GM21390 (cell line): ENCODE data around the gene SLC25A21.
"Not testable (repeated sequence)": the region's sequence is repeated elsewhere in the genome, so short reads cannot be mapped to it uniquely, and the experiment has no call there.

Source experiments
- ATAC-seq: cut with Tn5 transposase; IDR thresholded peaks from one replicate; pipeline ENCODE4 v1.9.1; 2021; ENCODE audit not compliant: unreplicated experiment

The SLC25A21 gene

GRCh38 chr14:37172024-37172869 is at the start of gene SLC25A21:
Gene SLC25A21 (minus strand): TSS chr14:37172606.
- no peak for ATAC-seq

GRCh38 chr14:37221073-37221472 is 48.7 kb upstream of the SLC25A21 start:
- no peak for ATAC-seq

GRCh38 chr14:37215345-37215744 is 42.9 kb upstream of the SLC25A21 start:
- no peak for ATAC-seq

GRCh38 chr14:37213016-37213415 is 40.6 kb upstream of the SLC25A21 start:
- no peak for ATAC-seq

GRCh38 chr14:37210448-37210847 is 38.0 kb upstream of the SLC25A21 start:
- no peak for ATAC-seq

GRCh38 chr14:37209617-37210016 is 37.2 kb upstream of the SLC25A21 start:
- ATAC-seq, result not testable (repeated sequence)

GRCh38 chr14:37205623-37206605 is 33.5 kb upstream of the SLC25A21 start:
- ATAC-seq, result not testable (repeated sequence)

GRCh38 chr14:37203423-37203822 is 31.0 kb upstream of the SLC25A21 start:
- ATAC-seq, result no peak

GRCh38 chr14:37202812-37203211 is 30.4 kb upstream of the SLC25A21 start:
- ATAC-seq, result no peak

- ATAC-seq, result no peak
These were observed 29.9 kb upstream of the SLC25A21 start for GRCh38 chr14:37202265-37202664.

- no peak for ATAC-seq
These were observed 29.3 kb upstream of the SLC25A21 start for GRCh38 chr14:37201724-37202123.

- no peak for ATAC-seq
These were observed 26.5 kb upstream of the SLC25A21 start for GRCh38 chr14:37198907-37199306.

GRCh38 chr14:37198273-37198598 is 25.8 kb upstream of the SLC25A21 start:
- ATAC-seq, result no peak

- ATAC-seq, result no peak
These were observed 25.2 kb upstream of the SLC25A21 start, which contains the start of gene MIPOL1 for GRCh38 chr14:37197421-37198272. Gene MIPOL1 (plus strand): TSS chr14:37197937. CDS start chr14:37247889, 49,952 bp downstream.

- ATAC-seq, result no peak
These were observed 24.4 kb upstream of the SLC25A21 start for GRCh38 chr14:37196604-37197420.

GRCh38 chr14:37195327-37195726 is 22.9 kb upstream of the SLC25A21 start:
- ATAC-seq, result no peak

GRCh38 chr14:37194698-37195097 is 22.3 kb upstream of the SLC25A21 start:
- ATAC-seq, result no peak

- not testable (repeated sequence) for ATAC-seq
These were observed 17.3 kb upstream of the SLC25A21 start for GRCh38 chr14:37189733-37190132.

- not testable (repeated sequence) for ATAC-seq
These were observed 15.6 kb upstream of the SLC25A21 start for GRCh38 chr14:37187840-37188577.
